ENCODE measurements around the gene LLGL2. TPM values are rescaled to one million over a fixed set of nuclear protein-coding genes. Genes with fewer than 3 reads are reported as not detected.

The LLGL2 gene
- total and polyA plus RNA-seq, 7 donors = 1.4 to 3.3 (median 1.5) TPM

GRCh38 chr17:75487351-75488070, 38.0 kb upstream of the LLGL2 start:
- Histone ChIP-seq H3K4me1 (peaks cover 84% of the 10 kb centered on the region), H3K27me3 (ENCODE audit: insufficient read depth in 3 of 3, low read length in 2 of 3) (no peaks in the 10 kb centered on the region), H3K36me3 (ENCODE audit: insufficient read depth in 1 of 2, low read depth in 1 of 2) (peaks cover 0 to 16% of the 10 kb centered on the region in 2 donors), H3K27ac (peak overlapping the region; percentile 76), H3K4me3 (no peak overlapping the region), H3K9me3 (no peaks in the 10 kb centered on the region)
- peak in 3 of 4 donors; percentile 10 to 45 (median 24) for ATAC-seq
- 50 to 62% (median 54%) methylated on average over 12 of the region's 12 CpGs for WGBS, 3 donors
- TF ChIP-seq, protein P1, sequence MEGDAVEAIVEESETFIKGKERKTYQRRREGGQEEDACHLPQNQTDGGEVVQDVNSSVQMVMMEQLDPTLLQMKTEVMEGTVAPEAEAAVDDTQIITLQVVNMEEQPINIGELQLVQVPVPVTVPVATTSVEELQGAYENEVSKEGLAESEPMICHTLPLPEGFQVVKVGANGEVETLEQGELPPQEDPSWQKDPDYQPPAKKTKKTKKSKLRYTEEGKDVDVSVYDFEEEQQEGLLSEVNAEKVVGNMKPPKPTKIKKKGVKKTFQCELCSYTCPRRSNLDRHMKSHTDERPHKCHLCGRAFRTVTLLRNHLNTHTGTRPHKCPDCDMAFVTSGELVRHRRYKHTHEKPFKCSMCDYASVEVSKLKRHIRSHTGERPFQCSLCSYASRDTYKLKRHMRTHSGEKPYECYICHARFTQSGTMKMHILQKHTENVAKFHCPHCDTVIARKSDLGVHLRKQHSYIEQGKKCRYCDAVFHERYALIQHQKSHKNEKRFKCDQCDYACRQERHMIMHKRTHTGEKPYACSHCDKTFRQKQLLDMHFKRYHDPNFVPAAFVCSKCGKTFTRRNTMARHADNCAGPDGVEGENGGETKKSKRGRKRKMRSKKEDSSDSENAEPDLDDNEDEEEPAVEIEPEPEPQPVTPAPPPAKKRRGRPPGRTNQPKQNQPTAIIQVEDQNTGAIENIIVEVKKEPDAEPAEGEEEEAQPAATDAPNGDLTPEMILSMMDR (IDR thresholded peaks at IDR 0.05) = no peak
- peak; percentile 45 to 65 for DNase-seq
- intact Hi-C loops (cut with DNase I) = loop anchor here in 1 of 2 donors (2.0 kb wide), 1 partner anchor 25 kb away; no protein-coding TSS in a partner anchor

DNA sequence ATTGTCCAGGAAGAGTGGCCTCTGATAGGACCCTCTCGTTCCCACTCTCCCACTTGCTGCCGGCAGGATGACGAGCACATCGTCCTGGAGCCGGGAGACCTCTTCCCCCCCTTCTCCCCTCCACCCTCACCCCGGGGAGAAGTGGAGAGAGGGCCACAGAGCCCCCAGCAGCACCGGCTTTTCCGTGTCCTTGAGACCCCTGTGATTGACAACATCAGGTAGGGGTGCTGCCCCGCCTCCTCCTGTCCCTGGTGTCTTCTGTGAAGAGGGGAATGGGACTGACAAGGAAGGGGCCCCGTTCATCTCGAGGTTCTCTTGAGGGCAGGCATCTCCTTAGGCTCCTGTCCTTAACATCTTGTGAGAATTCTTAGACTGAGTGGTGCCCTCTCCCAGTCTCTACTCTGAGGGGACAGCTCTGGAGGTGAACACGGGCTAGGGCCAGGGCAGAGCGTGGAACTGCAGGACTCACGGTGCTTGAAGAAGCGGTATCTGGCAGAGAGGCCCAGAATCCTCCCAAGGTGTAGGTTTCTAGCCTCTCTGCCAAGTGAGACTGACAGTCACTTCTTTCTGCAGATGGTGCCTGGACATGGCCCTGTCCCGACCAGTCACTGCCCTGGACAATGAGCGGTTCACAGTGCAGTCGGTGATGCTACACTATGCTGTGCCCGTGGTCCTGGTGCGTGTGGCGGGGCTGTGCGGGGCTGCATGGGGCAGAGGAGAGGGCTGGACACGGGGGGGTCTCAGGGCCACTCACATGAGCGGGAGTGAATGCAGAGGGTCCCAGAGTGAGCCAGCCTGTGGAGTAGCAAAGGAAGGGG, 36.6 kb upstream of the LLGL2 start:
- Histone ChIP-seq H3K9me3 (no peaks in the 10 kb centered on the region), H3K4me3 (no peak overlapping the region), H3K27ac (peak overlapping the region; percentile 76), H3K27me3 (ENCODE audit: insufficient read depth in 3 of 3, low read length in 2 of 3) (no peaks in the 10 kb centered on the region), H3K36me3 (ENCODE audit: insufficient read depth in 1 of 2, low read depth in 1 of 2) (peaks cover 0 to 30% of the 10 kb centered on the region in 2 donors), H3K4me1 (peaks cover 70% of the 10 kb centered on the region)
- ATAC-seq = peak; percentile 11 to 78 (median 48)
- 72 to 87% (median 80%) methylated on average over 23 to 24 of the region's 24 CpGs for WGBS, 3 donors
- peak in 1 of 2 donors; percentile 46 for DNase-seq
- intact Hi-C loops (cut with DNase I) = no loop called here
- TF ChIP-seq, protein P1 (IDR thresholded peaks at IDR 0.05) = no peak

- Histone ChIP-seq H3K27me3 (ENCODE audit: insufficient read depth in 3 of 3, low read length in 2 of 3) (no peaks in the 10 kb centered on the region), H3K27ac (peak overlapping the region; percentile 76), H3K36me3 (ENCODE audit: insufficient read depth in 1 of 2, low read depth in 1 of 2) (peaks cover 0 to 37% of the 10 kb centered on the region in 2 donors), H3K4me3 (no peak overlapping the region), H3K4me1 (peaks cover 64% of the 10 kb centered on the region), H3K9me3 (no peaks in the 10 kb centered on the region)
- ATAC-seq (peak in 1 of 4 donors; percentile 1), DNase-seq (peak in 1 of 2 donors; percentile 37)
- intact Hi-C loops (cut with DNase I) = no loop called here
- TF ChIP-seq, protein P1 (IDR thresholded peaks at IDR 0.05) = no peak
- WGBS, 3 donors = 79 to 83% (median 82%) methylated on average over 11 to 14 of the region's 14 CpGs
Observed at GRCh38 chr17:75489511-75489955, 36.0 kb upstream of the LLGL2 start.

DNA sequence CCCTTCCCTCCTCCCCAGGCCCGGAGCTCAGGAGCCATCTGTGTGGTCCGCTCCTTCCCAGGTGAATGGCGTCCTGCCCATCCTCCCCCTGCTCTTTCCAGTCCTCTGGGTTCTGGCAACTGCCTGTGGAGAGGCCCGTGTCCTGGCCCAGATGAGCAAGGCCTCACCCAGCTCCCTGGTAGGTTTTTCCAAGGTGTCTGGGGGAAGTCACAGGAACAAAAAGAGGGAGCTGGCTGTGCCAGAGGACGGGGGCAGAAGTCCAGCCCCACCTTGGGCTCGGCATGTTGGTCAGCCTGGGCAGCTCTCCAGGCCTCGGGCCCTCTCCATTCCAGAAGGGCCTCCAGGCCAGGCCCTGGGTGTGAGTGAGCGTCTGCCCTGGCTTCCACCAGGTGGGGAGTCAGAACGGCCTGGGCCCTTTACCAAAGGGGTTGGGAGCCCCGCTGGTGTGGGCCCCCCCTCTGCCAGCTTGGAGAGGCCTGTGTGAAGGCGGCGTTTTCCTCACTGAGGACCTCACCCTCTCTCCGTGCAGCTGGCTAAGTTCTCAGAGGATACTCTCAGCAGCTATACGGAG, 35.2 kb upstream of the LLGL2 start:
- peak; percentile 40 to 59 (median 54) for ATAC-seq
- H3K4me1 ChIP-seq = peaks cover 56% of the 10 kb centered on the region
- TF ChIP-seq, protein P1 (IDR thresholded peaks at IDR 0.05) = no peak
- 25 to 42% (median 27%) methylated on average over 12 to 14 of the region's 14 CpGs for WGBS, 3 donors
- H3K27ac ChIP-seq = peak overlapping the region; percentile 76
- no peaks in the 10 kb centered on the region for H3K27me3 ChIP-seq (ENCODE audit: insufficient read depth in 3 of 3, low read length in 2 of 3)
- H3K9me3 ChIP-seq = no peaks in the 10 kb centered on the region
- no peak overlapping the region for H3K4me3 ChIP-seq
- peaks cover 0 to 44% of the 10 kb centered on the region in 2 donors for H3K36me3 ChIP-seq (ENCODE audit: insufficient read depth in 1 of 2, low read depth in 1 of 2)
- intact Hi-C loops (cut with DNase I) = no loop called here
- peak in 1 of 2 donors; percentile 56 for DNase-seq

Data from psoas muscle (tissue), 8 donors.